CD4-positive, alpha-beta T cell treated with Interleukin-21 for 1 hour (primary cell): ENCODE data around the gene NAV3.

Experiments used
- DNase-seq: peaks from one replicate; pipeline ENCODE4 v3.0.0-alpha.2; 2020

NAV3 gene

GRCh38 chr12:77830583-77831351 lies at the start of gene NAV3:
TSS of gene NAV3 (plus strand) at chr12:77830894. CDS start at chr12:77831462, 568 bp downstream.
- no peak for DNase-seq

- no peak for DNase-seq
Measured at GRCh38 chr12:77782034-77782433, 48.7 kb upstream of the NAV3 start.

GRCh38 chr12:77782766-77783165 lies 47.9 kb upstream of the NAV3 start:
- no peak for DNase-seq

- DNase-seq = no peak
Measured at GRCh38 chr12:77785211-77785610, 45.5 kb upstream of the NAV3 start.

- no peak for DNase-seq
Measured at GRCh38 chr12:77786675-77787074, 44.0 kb upstream of the NAV3 start.

GRCh38 chr12:77788231-77789168 lies 42.2 kb upstream of the NAV3 start:
- no peak for DNase-seq

GRCh38 chr12:77795699-77796098 lies 35.0 kb upstream of the NAV3 start:
- no peak for DNase-seq

GRCh38 chr12:77796775-77797174 lies 33.9 kb upstream of the NAV3 start:
- DNase-seq = no peak

GRCh38 chr12:77800501-77800900 lies 30.2 kb upstream of the NAV3 start:
- no peak for DNase-seq

- DNase-seq = no peak
Measured at GRCh38 chr12:77808534-77808933, 22.2 kb upstream of the NAV3 start.

GRCh38 chr12:77813558-77813957 lies 17.1 kb upstream of the NAV3 start:
- DNase-seq = no peak

- DNase-seq = no peak
Measured at GRCh38 chr12:77814386-77814785, 16.3 kb upstream of the NAV3 start.

- no peak for DNase-seq
Measured at GRCh38 chr12:77816196-77816595, 14.5 kb upstream of the NAV3 start.

GRCh38 chr12:77817276-77817675 lies 13.4 kb upstream of the NAV3 start:
- DNase-seq = no peak

- no peak for DNase-seq
Measured at GRCh38 chr12:77818351-77818750, 12.3 kb upstream of the NAV3 start.

GRCh38 chr12:77821699-77822203 lies 8.9 kb upstream of the NAV3 start:
- DNase-seq = no peak

GRCh38 chr12:77833329-77833728 lies 2.6 kb downstream of the NAV3 start:
- no peak for DNase-seq

GRCh38 chr12:77834618-77835017 lies 3.9 kb downstream of the NAV3 start:
- no peak for DNase-seq

- DNase-seq = no peak
Measured at GRCh38 chr12:77835969-77836368, 5.3 kb downstream of the NAV3 start.

- DNase-seq = no peak
Measured at GRCh38 chr12:77837876-77838291, 7.2 kb downstream of the NAV3 start.

GRCh38 chr12:77841521-77841920 lies 10.8 kb downstream of the NAV3 start:
- DNase-seq = no peak

GRCh38 chr12:77842430-77842829 lies 11.7 kb downstream of the NAV3 start:
- DNase-seq = no peak

GRCh38 chr12:77845831-77846230 lies 15.1 kb downstream of the NAV3 start:
- DNase-seq = no peak

GRCh38 chr12:77847060-77847541 lies 16.4 kb downstream of the NAV3 start:
- DNase-seq = no peak
